Right atrium auricular region (tissue), 2 donors: ENCODE data around the gene NCEH1. TPM values are rescaled to one million over a fixed set of nuclear protein-coding genes. Genes with fewer than 3 reads are reported as not detected.
"Not testable (repeated sequence)": the region's sequence is repeated elsewhere in the genome, so short reads cannot be mapped to it uniquely, and the experiment has no call there.

ENCODE experiments used
- DNase-seq: peaks from one replicate; pipeline ENCODE4 v3.0.0-alpha.2; 2019; ENCODE audit warnings: low spot score
- H3K27ac ChIP-seq, 2 donors: fragments of 200-600 bp; sonication (generic); 1 replicate in 1 of 2; 2 replicates in 1 of 2; pipeline ENCODE4 v1.5.1; 2016 to 2019
- H3K27me3 ChIP-seq, 2 donors: fragments of 200-600 bp; sonication (generic); one replicate each; pipeline versions ENCODE4 v1.5.1 to v1.6.0; 2017 to 2019
- H3K36me3 ChIP-seq: fragments of 200-600 bp; sonication (generic); one replicate; pipeline ENCODE4 v1.5.1; 2016
- H3K4me1 ChIP-seq, 2 donors: fragments of 200-600 bp; sonication (generic); one replicate each; pipeline versions ENCODE4 v1.5.1 to v1.6.0; 2017 to 2019
- H3K4me3 ChIP-seq, 2 donors: fragments of 200-600 bp; sonication (generic); 1 replicate in 1 of 2; 2 replicates in 1 of 2; pipeline ENCODE4 v1.5.1; 2017 to 2019; ENCODE audit warnings: mild to moderate bottlenecking in 1 of 2, moderate library complexity in 1 of 2
- H3K9me3 ChIP-seq, 2 donors: fragments of 200-600 bp; sonication (generic); one replicate each; pipeline ENCODE4 v1.5.1; 2019
- CTCF ChIP-seq, 2 donors: fragments of 200-600 bp; sonication (generic); IDR thresholded peaks; one replicate each; pipeline ENCODE4 v1.5.1; 2019; ENCODE audit warnings: antibody characterized with exemption in 2 of 2
- total RNA-seq, 2 donors: library from RNA; depleted of rRNA; stranded (reverse); fragments of >200 nt; gene quantifications; one replicate each; pipeline ENCODE4 v1.1.0, GENCODE V29; 2016

The NCEH1 gene
- total RNA-seq, 2 donors from 2014 or later, result 14.3 to 21.1 TPM

DNA sequence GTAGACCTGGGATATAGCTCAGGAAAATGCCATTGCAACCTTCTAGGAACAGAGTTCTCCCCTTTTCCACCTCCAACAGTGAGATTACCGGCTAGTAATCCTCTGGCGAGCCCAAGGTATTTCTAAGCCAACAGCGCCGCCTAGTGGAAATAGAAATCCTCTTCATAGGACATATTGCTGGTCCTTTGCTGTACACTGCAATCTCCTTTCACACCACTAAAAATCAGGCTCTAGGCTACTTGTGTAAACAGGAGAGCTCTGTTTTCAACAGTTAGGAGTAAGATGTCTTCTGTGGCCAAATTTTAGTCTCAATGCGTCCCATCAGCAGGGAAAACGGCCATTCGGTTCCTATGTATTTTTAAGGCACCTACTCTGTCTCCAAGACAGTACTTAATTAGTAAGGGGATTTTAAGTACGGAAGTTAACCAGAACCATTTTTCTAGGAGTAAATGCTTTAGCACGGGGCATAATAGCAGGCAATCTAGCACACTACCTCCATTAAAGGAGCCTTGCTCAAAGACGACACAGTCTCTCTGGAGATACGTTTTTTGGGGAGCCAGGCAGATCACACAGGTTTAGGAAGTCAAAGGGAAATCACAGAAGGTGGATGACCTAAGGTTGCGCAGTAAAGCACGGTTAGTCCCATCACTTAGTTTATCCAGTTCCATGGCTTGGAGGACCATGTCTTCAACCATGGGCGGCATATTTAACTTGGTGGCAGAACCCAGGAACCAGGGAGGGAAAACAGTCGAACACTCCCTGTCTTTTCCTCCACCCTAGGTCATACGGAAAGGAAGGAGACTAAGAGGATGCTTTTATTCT, 43.8 kb downstream of the NCEH1 start:
- Histone ChIP-seq H3K9me3 (no peaks in the 10 kb centered on the region), H3K4me1 (peaks cover 0 to 6% of the 10 kb centered on the region in 2 donors), H3K4me3 (no peak overlapping the region), H3K27ac (no peak overlapping the region), H3K27me3 (no peaks in the 10 kb centered on the region), H3K36me3 (no peaks in the 10 kb centered on the region)
- TF ChIP-seq CTCF (IDR thresholded peaks at IDR 0.05), result peak; percentile 74 to 85
- peak; percentile 80 for DNase-seq

GRCh38 chr3:172666181-172666872, 44.5 kb downstream of the NCEH1 start:
- H3K9me3 ChIP-seq, result no peaks in the 10 kb centered on the region
- DNase-seq, result no peak

GRCh38 chr3:172665510-172665909, 45.4 kb downstream of the NCEH1 start:
- DNase-seq, H3K9me3 ChIP-seq, H3K4me3 ChIP-seq: not testable (repeated sequence)

More at GRCh38 chr3:172666181-172666872, 44.5 kb downstream of the NCEH1 start:
- Histone ChIP-seq H3K27ac (no peak overlapping the region), H3K4me3 (no peak overlapping the region), H3K27me3 (no peaks in the 10 kb centered on the region), H3K36me3 (no peaks in the 10 kb centered on the region), H3K4me1 (peaks cover 0 to 6% of the 10 kb centered on the region in 2 donors)
- no peak for TF ChIP-seq CTCF (IDR thresholded peaks at IDR 0.05)

DNA sequence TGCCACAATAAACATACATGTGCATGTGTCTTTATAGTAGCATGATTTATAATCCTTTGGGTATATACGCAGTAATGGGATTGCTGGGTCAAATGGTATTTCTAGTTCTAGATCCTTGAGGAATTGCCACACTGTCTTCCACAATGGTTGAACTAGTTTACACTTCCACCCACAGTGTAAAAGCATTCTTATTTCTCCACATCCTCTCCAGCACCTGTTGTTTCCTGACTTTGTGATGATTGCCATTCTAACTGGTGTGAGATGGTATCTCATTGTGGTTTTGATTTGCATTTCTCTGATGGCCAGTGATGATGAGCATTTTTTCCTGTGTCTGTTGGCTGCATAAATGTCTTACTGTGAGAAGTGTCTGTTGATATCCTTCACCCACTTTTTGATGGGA, 50.4 kb downstream of the NCEH1 start:
- not testable (repeated sequence) for H3K27ac ChIP-seq, H3K27me3 ChIP-seq, DNase-seq

More at GRCh38 chr3:172665510-172665909, 45.4 kb downstream of the NCEH1 start:
- not testable (repeated sequence) for H3K36me3 ChIP-seq, H3K27ac ChIP-seq, H3K27me3 ChIP-seq, H3K4me1 ChIP-seq

GRCh38 chr3:172659246-172660002, 51.4 kb downstream of the NCEH1 start:
- Histone ChIP-seq H3K36me3 (no peaks in the 10 kb centered on the region), H3K27me3 (no peaks in the 10 kb centered on the region), H3K4me3 (no peak overlapping the region), H3K9me3 (no peaks in the 10 kb centered on the region), H3K27ac (no peak overlapping the region), H3K4me1 (peaks cover 0 to 9% of the 10 kb centered on the region in 2 donors)
- TF ChIP-seq CTCF (IDR thresholded peaks at IDR 0.05), result no peak
- no peak for DNase-seq

More for the DNA sequence above, 50.4 kb downstream of the NCEH1 start:
- not testable (repeated sequence) for H3K9me3 ChIP-seq, H3K36me3 ChIP-seq, H3K4me1 ChIP-seq, H3K4me3 ChIP-seq

GRCh38 chr3:172658344-172659245, 52.3 kb downstream of the NCEH1 start:
- Histone ChIP-seq H3K27me3 (no peaks in the 10 kb centered on the region), H3K27ac (no peak overlapping the region), H3K4me1 (peaks cover 0 to 9% of the 10 kb centered on the region in 2 donors), H3K4me3 (no peak overlapping the region), H3K36me3 (no peaks in the 10 kb centered on the region), H3K9me3 (no peaks in the 10 kb centered on the region)
- no peak for DNase-seq
- no peak for TF ChIP-seq CTCF (IDR thresholded peaks at IDR 0.05)
